GM18951 (cell line): ENCODE results near the gene CSDE1.
"Not testable (repeated sequence)": the region's sequence is repeated elsewhere in the genome, so short reads cannot be mapped to it uniquely, and the experiment has no call there.

Source experiments
- POLR2A ChIP-seq: IDR thresholded peaks from 4 replicates; pipeline ENCODE4 v1.6.1; 2011; ENCODE audit warnings: mild to moderate bottlenecking; ENCODE audit not compliant: insufficient read length, insufficient read depth; ENCODE audit errors: extremely low read depth
- in situ Hi-C: fragments of 300-500 bp; cut with MboI; formaldehyde crosslinking; loops from one replicate; pipeline ENCODE4 v1.12.0; 2022; ENCODE audit warnings: low sequenced_read_pairs, mixed read lengths, inconsistent platforms; ENCODE audit not compliant: unreplicated experiment

The CSDE1 gene

DNA sequence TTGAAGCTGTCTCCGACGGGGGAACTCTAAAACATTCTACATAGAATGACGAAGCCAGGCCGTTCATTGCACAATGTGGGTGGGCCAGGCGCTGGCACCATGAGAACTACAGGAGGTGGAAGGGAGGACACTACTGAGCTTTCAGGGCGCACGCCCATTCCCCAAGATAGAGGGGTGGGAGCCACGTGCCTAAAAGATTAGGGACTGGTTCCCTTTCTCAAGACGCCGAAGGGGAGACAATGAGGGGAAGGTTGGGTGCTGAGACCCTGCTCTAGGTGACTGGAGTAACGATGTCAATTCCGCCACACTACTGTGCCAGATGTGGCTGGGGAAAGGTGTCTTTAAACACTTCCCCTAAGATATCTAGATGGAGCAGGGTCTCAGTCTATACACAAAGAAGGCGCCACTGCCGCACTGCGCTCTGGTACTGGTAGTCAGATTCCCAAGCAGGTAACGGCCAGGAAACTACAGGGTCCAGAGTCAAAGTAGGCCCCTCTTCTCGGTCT is 782 bp downstream of the CSDE1 start:
- TF ChIP-seq POLR2A: no peak
- in situ Hi-C loops: no loop called here

DNA sequence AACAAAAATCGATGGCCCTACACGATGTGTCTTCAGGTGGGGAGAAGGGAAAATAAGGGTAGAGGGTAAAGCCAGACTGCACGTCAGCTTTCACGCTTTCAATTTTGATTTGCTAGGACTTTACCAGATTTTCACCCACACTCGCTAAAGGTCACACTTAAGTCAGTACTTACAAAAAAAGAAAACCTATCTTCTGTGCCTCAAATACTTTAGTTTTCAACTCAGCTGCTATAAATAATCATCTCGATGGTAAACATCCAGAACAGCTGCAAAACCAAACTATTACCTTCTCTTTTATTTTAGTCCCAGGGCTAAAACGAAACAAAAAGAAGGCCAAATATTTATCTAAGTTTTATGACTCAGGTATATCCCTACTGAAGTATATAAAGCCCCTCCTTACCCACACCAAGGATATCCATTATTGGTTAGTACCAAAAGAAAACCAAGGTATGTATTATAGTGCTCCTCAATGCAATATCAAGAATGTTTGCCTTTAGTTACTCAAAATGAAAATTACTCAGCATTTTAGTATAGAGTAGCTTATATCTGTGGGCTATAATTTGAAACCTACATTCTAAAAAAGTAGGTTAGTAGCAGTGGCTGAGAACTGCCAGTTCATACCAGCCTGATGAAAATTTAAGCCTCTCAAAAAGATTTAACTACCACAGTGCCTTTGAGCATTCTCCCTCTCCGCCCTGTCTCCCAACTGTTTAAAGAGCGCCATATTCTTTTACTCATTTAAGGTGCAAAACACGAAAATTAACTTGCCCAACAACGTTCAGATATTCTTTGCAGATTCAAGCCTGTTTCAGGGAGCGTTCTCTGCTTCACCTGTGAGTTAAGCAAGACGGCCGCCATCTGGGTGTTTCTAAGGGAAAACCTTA is 1.5 kb downstream of the CSDE1 start:
- no peak for TF ChIP-seq POLR2A
- in situ Hi-C loops: no loop called here

DNA sequence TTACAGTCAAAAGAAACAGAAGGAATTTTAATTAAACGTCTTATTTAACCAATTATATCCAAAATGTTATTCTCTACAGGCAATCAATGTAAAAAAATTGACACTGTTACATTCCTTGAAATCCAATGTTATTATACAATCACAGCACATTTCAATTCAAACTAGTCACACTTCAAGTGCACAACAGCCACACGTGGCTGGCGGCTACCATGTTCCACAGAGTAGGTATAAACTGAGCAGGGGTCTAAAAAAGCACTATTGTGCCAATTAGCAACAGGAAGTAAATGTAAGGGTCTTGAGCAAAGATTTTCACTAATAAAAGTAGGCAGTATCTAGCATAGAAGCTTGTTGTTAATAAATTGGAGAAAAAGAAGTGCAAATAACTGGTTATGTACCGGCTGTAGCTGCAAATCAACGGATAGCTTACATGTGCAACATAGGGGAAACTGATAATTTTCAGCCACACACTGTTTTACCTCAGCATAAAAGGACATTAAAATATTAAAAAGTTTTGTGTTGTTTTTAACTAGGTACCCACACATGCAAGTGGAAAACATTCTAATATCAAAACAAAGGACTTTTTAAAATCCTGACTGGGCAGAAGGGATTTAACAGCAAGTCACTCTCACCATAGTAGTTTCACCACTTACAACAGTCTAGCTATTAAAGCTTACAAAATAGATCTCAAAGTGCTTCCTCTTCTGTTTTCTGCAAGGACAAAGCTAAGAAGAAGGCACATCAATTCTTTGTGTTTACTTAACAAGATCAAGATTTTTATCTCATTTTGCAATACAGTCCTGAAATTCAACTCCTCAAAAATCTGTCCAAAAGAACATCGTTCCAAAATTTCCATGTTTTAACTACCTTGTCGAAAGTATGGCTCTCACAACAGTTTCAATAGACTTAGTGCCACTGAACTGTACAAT is 2.5 kb downstream of the CSDE1 start:
- in situ Hi-C loops: no loop called here
- no peak for TF ChIP-seq POLR2A

DNA sequence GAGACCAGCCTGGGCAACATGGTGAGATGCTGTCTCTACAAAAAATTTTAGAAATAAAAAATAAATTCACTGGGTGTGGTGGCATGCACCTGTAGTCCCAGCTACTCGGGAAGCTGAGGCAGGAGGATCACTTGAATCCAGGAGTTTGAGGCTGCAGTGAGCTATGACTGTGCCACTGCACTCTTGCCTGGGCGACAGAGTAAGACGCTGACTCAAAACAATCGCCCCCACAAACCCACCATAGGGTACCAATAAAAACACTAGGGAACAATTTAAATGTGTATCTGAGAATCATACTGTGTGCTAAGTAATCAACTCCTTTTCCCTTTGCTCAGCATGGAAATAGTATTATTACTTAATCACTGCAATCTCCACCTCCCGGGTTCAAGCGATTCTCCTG is 4.1 kb downstream of the CSDE1 start:
- in situ Hi-C loops: not testable (repeated sequence)

DNA sequence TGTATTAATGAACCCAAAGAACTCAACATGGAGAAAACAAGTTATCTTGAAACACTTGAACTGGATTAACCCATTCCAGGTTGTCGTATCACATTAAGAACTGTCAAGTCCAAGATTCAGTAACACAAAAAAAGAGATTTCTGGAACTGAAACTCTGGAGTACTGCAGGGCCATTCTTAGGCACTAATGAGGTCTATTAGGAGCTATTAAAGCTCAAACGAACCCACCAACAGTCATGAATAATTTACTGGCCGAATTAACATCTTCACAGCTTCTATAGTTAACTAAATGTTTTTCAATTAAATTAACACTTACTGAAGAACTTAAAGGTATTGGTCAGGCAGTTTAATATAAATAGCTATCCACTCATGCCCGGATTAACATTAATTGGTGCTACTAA is 4.6 kb downstream of the CSDE1 start:
- in situ Hi-C loops: no loop called here
- no peak for TF ChIP-seq POLR2A

DNA sequence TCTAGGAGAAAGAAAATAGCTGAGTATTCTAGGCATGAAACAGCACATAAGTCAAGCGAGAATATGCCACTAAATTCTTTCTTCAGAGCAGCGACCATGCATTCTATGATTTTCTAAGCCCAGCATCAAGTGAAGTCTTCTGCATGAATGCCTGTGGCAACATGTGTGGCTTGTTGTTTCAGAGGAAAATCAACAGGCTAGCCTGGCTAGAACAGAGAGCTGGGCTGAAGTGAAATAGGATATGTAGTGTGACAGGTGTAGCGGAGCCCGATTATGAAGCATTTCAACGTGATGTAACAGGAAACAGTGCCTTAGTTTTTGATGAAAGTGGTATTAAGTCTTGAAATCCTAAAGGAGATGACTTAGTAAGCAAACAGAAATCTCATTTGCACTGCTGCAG is 7.0 kb downstream of the CSDE1 start:
- TF ChIP-seq POLR2A: no peak
- in situ Hi-C loops: no loop called here

DNA sequence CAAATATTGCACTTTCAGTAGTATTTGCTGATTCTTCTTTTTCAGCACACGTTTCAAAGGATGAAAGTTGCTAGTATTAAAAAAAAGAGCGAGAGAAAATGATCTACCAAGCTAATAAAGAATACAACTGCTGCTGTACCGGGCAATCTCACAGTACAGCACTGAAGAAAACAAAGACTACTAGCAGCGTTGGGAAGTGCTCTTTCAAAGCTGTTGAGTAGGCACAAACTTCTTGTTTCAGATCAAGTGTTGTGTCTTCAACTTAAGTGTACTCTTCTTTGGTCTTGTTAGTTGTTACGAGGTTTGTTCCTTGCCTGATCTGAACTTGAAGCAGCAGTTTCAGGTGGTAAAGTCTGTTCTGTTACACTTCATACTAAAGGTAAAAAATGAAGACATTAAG is 7.9 kb downstream of the CSDE1 start:
- in situ Hi-C loops: no loop called here
- TF ChIP-seq POLR2A: no peak

DNA sequence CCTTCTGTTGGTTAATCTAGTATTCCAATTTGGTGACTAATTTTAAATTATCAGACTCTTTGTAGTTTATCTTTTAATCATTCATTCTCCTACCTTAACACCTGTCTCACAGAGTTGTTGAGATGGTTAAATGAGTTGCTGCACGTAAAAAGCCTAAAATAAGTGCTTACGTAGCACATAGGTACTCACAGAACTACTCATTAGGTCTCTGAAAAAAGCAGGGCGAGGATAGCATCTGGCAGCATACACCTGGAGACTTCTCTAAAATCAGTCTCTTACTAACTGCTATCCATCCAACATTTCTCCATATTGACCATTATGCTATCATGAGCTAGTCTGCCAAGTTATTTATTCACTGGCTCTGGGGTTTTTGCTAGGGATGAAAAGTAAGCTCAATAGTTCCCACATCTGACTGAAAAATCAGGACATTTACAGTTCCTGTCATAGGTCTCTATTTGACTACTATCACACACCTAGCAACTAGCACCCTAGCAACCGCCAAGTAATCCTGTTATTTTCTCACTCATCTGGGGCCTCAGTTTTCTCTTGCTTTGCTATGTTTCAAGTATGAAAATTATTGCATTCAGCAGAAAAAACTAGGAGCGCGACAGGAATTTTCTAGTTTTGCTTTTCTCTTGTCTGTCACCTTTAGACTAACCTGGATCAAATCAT is 11.2 kb downstream of the CSDE1 start:
- in situ Hi-C loops: no loop called here
- no peak for TF ChIP-seq POLR2A

DNA sequence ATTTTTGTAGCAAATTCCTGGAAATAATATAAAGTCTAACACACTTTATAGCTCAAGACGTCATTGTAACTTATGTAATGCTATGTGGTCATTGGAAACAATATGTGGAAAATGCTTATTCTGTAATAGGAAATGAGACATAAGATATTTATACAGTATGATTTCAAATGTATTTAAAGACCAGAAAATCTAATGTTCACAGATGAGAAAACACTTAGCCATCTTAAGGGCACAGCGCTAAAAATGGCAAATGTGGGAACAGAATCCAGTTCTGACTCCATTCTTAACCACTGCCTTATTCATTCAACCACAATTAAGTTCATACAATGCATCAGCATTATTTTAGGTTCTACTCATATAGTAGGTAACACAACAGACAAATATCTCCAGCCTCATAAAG is 12.5 kb downstream of the CSDE1 start:
- TF ChIP-seq POLR2A: no peak
- in situ Hi-C loops: no loop called here

DNA sequence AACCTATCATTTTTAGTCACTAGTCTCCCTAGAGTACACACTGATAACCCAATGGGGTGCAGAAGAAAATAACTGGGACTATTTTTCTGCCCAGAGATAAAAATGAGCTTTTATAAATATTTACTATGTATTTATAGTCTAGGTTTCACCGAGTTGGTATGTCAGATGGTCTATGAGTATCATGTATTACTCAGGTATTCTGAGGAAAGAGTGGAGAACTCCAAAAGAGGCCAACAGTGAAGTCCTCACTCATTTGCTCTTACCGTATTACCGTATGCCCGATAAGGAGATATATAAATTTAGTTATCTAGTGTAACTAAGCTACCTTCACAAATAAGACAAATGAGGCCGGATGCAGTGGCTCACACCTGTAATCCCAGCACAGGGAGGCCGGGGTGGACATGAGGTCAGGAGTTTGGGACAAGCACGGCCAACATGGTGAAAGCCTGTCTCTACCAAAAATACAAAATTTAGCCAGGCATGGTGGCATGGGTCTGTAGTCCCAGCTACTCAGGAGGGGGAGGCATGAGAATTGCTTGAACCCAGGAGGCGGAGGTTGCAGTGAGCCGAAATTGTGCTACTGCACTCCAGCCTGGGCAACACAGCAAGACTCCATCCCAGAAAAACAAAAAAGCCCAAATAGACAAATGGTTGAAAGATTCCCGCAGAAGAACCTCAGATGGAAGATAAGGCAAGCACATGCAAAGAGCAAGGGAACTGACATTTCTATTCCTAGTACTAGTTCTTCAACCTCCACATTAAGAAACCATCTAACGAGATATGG is 15.6 kb downstream of the CSDE1 start:
- in situ Hi-C loops: no loop called here
- no peak for TF ChIP-seq POLR2A

DNA sequence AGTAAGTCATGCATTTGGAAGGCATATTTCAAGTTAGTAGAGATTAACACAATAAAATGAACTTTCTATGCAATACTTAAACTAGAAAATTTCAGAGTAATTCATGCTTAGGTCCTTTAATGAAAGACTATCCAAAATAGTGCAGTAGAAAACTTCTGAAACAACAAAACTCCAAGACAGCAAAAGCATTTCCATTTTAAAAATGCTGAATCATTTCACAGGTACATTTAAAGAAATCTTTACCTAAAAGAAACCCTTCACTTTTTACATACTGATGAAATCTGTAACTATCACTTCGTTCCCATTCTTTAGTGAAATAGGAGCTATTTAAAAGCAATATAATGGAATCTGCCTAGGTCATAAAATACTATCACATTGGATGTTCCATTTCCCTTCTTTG is 17.5 kb downstream of the CSDE1 start:
- in situ Hi-C loops: no loop called here

DNA sequence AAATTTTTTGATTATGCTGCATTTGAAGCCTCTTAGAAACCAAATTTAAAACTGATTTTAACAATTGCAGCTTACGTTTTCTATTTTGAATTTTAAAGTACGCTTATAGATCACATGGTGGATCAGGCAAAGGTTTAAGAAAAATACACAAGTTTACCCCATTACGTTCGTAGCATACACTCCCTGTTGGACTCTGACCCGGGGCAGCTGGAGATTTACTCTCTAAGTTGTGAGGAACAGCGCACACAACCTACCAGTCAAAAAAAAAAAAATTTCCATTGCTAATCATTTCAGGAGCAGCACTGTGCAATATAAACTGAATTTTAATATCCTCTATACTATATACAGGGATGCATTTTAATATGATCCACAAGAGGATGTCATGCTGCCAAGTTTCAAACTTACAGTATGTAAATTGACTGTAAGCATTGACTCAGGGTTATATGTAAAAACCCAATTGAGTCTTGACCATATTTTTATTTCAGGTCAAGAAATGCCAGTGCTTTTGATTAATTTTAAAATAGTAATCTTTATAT is 20.4 kb downstream of the CSDE1 start:
- in situ Hi-C loops: no loop called here
- TF ChIP-seq POLR2A: no peak

More for the DNA sequence above, 17.5 kb downstream of the CSDE1 start:
- TF ChIP-seq POLR2A: no peak
